ENCODE results near the gene NCSTN. TPM values are rescaled to one million over a fixed set of nuclear protein-coding genes. Genes with fewer than 3 reads are reported as not detected.

The NCSTN gene
- total RNA-seq, 1 donor from 2014 or later: 44.8 TPM

- H3K9me3 Mint-ChIP-seq: no peaks in the 10 kb centered on the region
- no peak for TF ChIP-seq EZH2 (IDR thresholded peaks at IDR 0.05)
- H3K27me3 Mint-ChIP-seq (ENCODE audit: insufficient read depth, low read depth): peaks cover 7% of the 10 kb centered on the region
- no peaks in the 10 kb centered on the region for H3K36me3 Mint-ChIP-seq
- no peaks in the 10 kb centered on the region for H3K36me3 ChIP-seq
- no peak overlapping the region for H3K4me3 Mint-ChIP-seq
- H3K4me1 Mint-ChIP-seq: peaks cover 45% of the 10 kb centered on the region
- peaks cover 29% of the 10 kb centered on the region for H3F3A ChIP-seq (ENCODE audit: low read depth)
- no peaks in the 10 kb centered on the region for H3K9me3 ChIP-seq (ENCODE audit: low read depth)
- DNase-seq (ENCODE audit: low spot score): peak; percentile 0
- H3K4me3 ChIP-seq: no peak overlapping the region
- no peak overlapping the region for H3K27ac ChIP-seq
- H3K27me3 ChIP-seq: no peaks in the 10 kb centered on the region
- no peak overlapping the region for H3K4me2 ChIP-seq
- H3K79me2 ChIP-seq (ENCODE audit: low read depth): no peaks in the 10 kb centered on the region
- H3K27ac Mint-ChIP-seq: peak overlapping the region; percentile 23
- no peak overlapping the region for H2AFZ ChIP-seq (replicated peaks)
- H3K4me1 ChIP-seq: peaks cover 34% of the 10 kb centered on the region
- no peak overlapping the region for H3K9ac ChIP-seq
- H4K20me1 ChIP-seq (ENCODE audit: low read depth): no peaks in the 10 kb centered on the region
Observed at GRCh38 chr1:160373696-160374095, 30.5 kb downstream of the NCSTN start.

DNA sequence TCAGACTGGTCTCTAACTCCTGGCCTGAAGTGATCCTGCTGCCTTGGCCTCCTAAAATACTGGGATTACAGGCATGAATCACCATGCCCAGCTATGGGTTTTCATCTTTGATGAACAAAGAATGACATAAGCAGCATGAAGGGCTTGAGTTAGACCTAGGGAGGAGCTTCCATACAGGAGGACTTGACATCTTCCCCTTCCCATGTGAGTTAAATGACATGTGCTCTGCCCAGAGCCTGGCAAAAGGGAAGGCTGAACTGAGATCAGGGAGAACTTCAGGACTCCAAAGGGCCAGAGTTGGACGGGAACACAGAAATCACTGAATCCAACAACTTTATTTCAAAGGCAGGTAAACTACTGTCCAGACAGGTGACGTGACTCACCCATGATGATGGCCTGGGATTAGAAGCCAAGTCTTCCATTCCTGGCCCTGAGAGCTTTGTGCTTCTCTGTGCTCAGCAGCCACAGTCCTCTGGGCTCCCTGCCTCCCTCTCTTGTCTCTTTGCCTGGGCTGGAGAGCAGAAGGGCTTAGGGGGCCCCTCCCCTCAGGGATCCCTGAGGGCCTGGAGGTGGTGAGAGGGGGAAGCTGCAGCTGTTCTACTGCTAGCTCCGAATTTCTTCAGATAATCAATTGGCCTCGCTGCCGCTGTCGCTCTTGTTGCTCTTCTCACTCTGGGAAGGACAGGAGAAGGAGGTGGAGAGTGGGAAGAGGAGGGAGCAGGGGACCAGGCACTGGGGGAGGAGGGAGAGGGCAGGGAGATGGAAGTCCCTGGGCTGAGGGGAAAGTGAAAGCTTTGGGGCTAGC is 31.3 kb downstream of the NCSTN start:
- no peaks in the 10 kb centered on the region for H3K9me3 Mint-ChIP-seq
- H3K9me3 ChIP-seq (ENCODE audit: low read depth): no peaks in the 10 kb centered on the region
- no peaks in the 10 kb centered on the region for H4K20me1 ChIP-seq (ENCODE audit: low read depth)
- no peaks in the 10 kb centered on the region for H3K79me2 ChIP-seq (ENCODE audit: low read depth)
- no peak overlapping the region for H3K9ac ChIP-seq
- peak overlapping the region; percentile 74 for H3K4me2 ChIP-seq
- TF ChIP-seq, protein P1, sequence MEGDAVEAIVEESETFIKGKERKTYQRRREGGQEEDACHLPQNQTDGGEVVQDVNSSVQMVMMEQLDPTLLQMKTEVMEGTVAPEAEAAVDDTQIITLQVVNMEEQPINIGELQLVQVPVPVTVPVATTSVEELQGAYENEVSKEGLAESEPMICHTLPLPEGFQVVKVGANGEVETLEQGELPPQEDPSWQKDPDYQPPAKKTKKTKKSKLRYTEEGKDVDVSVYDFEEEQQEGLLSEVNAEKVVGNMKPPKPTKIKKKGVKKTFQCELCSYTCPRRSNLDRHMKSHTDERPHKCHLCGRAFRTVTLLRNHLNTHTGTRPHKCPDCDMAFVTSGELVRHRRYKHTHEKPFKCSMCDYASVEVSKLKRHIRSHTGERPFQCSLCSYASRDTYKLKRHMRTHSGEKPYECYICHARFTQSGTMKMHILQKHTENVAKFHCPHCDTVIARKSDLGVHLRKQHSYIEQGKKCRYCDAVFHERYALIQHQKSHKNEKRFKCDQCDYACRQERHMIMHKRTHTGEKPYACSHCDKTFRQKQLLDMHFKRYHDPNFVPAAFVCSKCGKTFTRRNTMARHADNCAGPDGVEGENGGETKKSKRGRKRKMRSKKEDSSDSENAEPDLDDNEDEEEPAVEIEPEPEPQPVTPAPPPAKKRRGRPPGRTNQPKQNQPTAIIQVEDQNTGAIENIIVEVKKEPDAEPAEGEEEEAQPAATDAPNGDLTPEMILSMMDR (IDR thresholded peaks at IDR 0.05): no peak
- TF ChIP-seq EZH2 (IDR thresholded peaks at IDR 0.05) (no peak), EZH2phosphoT487 (IDR thresholded peaks at IDR 0.05) (no peak)
- H3K4me1 ChIP-seq: peaks cover 34% of the 10 kb centered on the region
- H3K36me3 ChIP-seq: no peaks in the 10 kb centered on the region
- peak overlapping the region; percentile 79 for H2AFZ ChIP-seq (replicated peaks)
- H3K4me3 Mint-ChIP-seq: peak overlapping the region; percentile 66
- peak overlapping the region; percentile 91 for H3K27ac Mint-ChIP-seq
- peak overlapping the region; percentile 29 for H3K4me3 ChIP-seq
- peaks cover 29% of the 10 kb centered on the region for H3F3A ChIP-seq (ENCODE audit: low read depth)
- peaks cover 46% of the 10 kb centered on the region for H3K4me1 Mint-ChIP-seq
- H3K36me3 Mint-ChIP-seq: no peaks in the 10 kb centered on the region
- peak overlapping the region; percentile 92 for H3K27ac ChIP-seq
- peaks cover 7% of the 10 kb centered on the region for H3K27me3 Mint-ChIP-seq (ENCODE audit: insufficient read depth, low read depth)
- no peaks in the 10 kb centered on the region for H3K27me3 ChIP-seq
- DNase-seq (ENCODE audit: low spot score): peak; percentile 81

GRCh38 chr1:160375788-160376524 is 32.8 kb downstream of the NCSTN start:
- Histone ChIP-seq H3K36me3 (no peaks in the 10 kb centered on the region), H4K20me1 (ENCODE audit: low read depth) (no peaks in the 10 kb centered on the region), H3K9ac (no peak overlapping the region), H3K79me2 (ENCODE audit: low read depth) (no peaks in the 10 kb centered on the region), H3K27ac (peak overlapping the region; percentile 92), H3K4me2 (peak overlapping the region; percentile 74), H3K27me3 (no peaks in the 10 kb centered on the region), H3K9me3 (ENCODE audit: low read depth) (no peaks in the 10 kb centered on the region), H2AFZ (replicated peaks) (peak overlapping the region; percentile 79), H3K4me3 (peak overlapping the region; percentile 28), H3K4me1 (peaks cover 33% of the 10 kb centered on the region), H3F3A (ENCODE audit: low read depth) (peaks cover 29% of the 10 kb centered on the region)
- Mint-ChIP-seq H3K27me3 (ENCODE audit: insufficient read depth, low read depth) (peaks cover 9% of the 10 kb centered on the region), H3K9me3 (no peaks in the 10 kb centered on the region), H3K36me3 (no peaks in the 10 kb centered on the region), H3K4me1 (peaks cover 46% of the 10 kb centered on the region), H3K4me3 (peak overlapping the region; percentile 61), H3K27ac (peak overlapping the region; percentile 91)
- TF ChIP-seq EZH2 (IDR thresholded peaks at IDR 0.05) (no peak), EZH2phosphoT487 (IDR thresholded peaks at IDR 0.05) (no peak)
- TF ChIP-seq, protein P1 (IDR thresholded peaks at IDR 0.05): no peak
- peak; percentile 78 for DNase-seq (ENCODE audit: low spot score)

Data from neural progenitor cell (in vitro differentiated cells).